ENCODE measurements around the gene GTF2F1. TPM values are rescaled to one million over a fixed set of nuclear protein-coding genes. Genes with fewer than 3 reads are reported as not detected.

Gene GTF2F1
- total RNA-seq, 1 experiment from 2014 or later, result 67.2 TPM

- TF ChIP-seq CTCF (conservative IDR thresholded peaks at IDR 0.05), result no peak
- H3K18ac ChIP-seq (ENCODE audit: insufficient read length, low read depth, low read length), result no peak overlapping the region
- no peak overlapping the region for H3K4ac ChIP-seq (ENCODE audit: low read depth, low read length)
- no peak overlapping the region for H3K9ac ChIP-seq (ENCODE audit: extremely low read depth, insufficient read length, low read length)
- H3K4me1 ChIP-seq (ENCODE audit: insufficient read depth, low read length), result no peaks in the 10 kb centered on the region
- H2BK5ac ChIP-seq (ENCODE audit: insufficient read length, low read length), result no peak overlapping the region
- H2AK5ac ChIP-seq (ENCODE audit: insufficient read length, low read length), result no peak overlapping the region
- H3K27me3 ChIP-seq (ENCODE audit: insufficient read depth, low read length), result no peaks in the 10 kb centered on the region
- DNase-seq, result no peak
- no peaks in the 10 kb centered on the region for H3K9me3 ChIP-seq (ENCODE audit: control insufficient read depth, low read depth, low read length)
- H2BK20ac ChIP-seq (ENCODE audit: low read depth, low read length, poor library complexity, severe bottlenecking), result no peak overlapping the region
- no peak overlapping the region for H3K4me3 Mint-ChIP-seq
- no peak overlapping the region for H3T11ph ChIP-seq (ENCODE audit: low read length)
- H4K5ac ChIP-seq (ENCODE audit: insufficient read length, low read depth, low read length), result no peak overlapping the region
- H4K91ac ChIP-seq (ENCODE audit: insufficient read length, low read depth, low read length), result no peak overlapping the region
- H3K27ac Mint-ChIP-seq, result peak overlapping the region in 2 of 3 experiments; percentile 34 to 62; a peak in 2 of 7 replicates
- peaks cover 1% of the 10 kb centered on the region for H3K79me1 ChIP-seq (ENCODE audit: insufficient read depth, low read depth, low read length, poor library complexity, severe bottlenecking)
- no peaks in the 10 kb centered on the region for H3K27me3 Mint-ChIP-seq (ENCODE audit: low read depth)
- no peak overlapping the region for H3K4me2 ChIP-seq (ENCODE audit: insufficient read depth, insufficient read length, low read length)
- no peak overlapping the region for H2BK15ac ChIP-seq (ENCODE audit: low read depth, low read length)
- peaks cover 3 to 21% of the 10 kb centered on the region in 2 experiments for H3K4me1 Mint-ChIP-seq
- H3K14ac ChIP-seq (ENCODE audit: insufficient read depth, low read length), result no peak overlapping the region
- H4K8ac ChIP-seq (replicated peaks; ENCODE audit: insufficient read length, low read depth, low read length), result no peak overlapping the region
- no peak overlapping the region for H3K23ac ChIP-seq (ENCODE audit: insufficient read length, low read depth, low read length)
- peaks cover 16 to 39% (median 39%) of the 10 kb centered on the region in 3 experiments; a peak in 6 of 7 replicates for H3K36me3 Mint-ChIP-seq (ENCODE audit: insufficient read depth in 1 of 3, low read depth in 3 of 3)
- H3K27ac ChIP-seq (ENCODE audit: insufficient read length, low read depth, low read length), result no peak overlapping the region
- H3K79me2 ChIP-seq (ENCODE audit: insufficient read depth, low read length), result no peaks in the 10 kb centered on the region
- no peaks in the 10 kb centered on the region for H4K20me1 ChIP-seq (ENCODE audit: control insufficient read depth, insufficient read depth, insufficient read length)
- H3K9me3 Mint-ChIP-seq, result no peaks in the 10 kb centered on the region; a peak in 1 of 5 replicates
- no peak overlapping the region for H2BK12ac ChIP-seq (ENCODE audit: insufficient read length, low read depth, low read length)
- no peaks in the 10 kb centered on the region for H3K23me2 ChIP-seq (ENCODE audit: insufficient read length, low read depth, low read length, poor library complexity, severe bottlenecking)
- no peak overlapping the region for H2AFZ ChIP-seq (ENCODE audit: low read length)
- H2BK120ac ChIP-seq (ENCODE audit: low read depth, low read length, poor library complexity, severe bottlenecking), result no peak overlapping the region
- H3K56ac ChIP-seq (ENCODE audit: insufficient read length, low read depth, low read length), result no peak overlapping the region
- no CpG with 5 or more reads among the region's 12 CpGs for WGBS (ENCODE audit: extremely low coverage, insufficient read length, low lambda C conversion rate)
These were observed 19.1 kb upstream of the GTF2F1 start for GRCh38 chr19:6412061-6412446.
